ENCODE results near the gene HSPG2. TPM values are rescaled to one million over a fixed set of nuclear protein-coding genes. Genes with fewer than 3 reads are reported as not detected.

HSPG2 gene
- total RNA-seq, 1 donor = 166 TPM

DNA sequence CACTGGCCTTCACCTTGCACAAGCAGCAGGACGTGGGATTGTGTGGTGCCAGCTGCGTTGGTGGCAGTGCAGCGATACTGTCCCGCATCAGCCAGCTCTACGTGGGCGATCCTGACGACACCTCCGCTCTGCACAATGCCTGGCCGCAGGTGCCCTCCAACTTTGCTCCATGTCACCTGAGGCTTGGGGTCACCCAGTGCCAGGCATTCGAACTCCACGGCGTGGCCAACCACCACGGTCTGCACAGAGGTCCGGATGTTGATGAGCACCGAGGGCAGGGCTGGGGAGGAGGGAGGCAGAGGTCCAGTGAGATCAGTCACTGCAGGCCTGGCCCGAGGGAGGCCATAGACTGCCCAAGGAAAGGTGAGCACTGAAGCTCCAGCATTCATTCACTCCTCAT, 102.4 kb downstream of the HSPG2 start:
- DNase-seq (ENCODE audit: low read depth) = no peak
- H3K4me3 ChIP-seq (ENCODE audit: low read depth, low read length) = no peak overlapping the region
- TF ChIP-seq, protein P1, sequence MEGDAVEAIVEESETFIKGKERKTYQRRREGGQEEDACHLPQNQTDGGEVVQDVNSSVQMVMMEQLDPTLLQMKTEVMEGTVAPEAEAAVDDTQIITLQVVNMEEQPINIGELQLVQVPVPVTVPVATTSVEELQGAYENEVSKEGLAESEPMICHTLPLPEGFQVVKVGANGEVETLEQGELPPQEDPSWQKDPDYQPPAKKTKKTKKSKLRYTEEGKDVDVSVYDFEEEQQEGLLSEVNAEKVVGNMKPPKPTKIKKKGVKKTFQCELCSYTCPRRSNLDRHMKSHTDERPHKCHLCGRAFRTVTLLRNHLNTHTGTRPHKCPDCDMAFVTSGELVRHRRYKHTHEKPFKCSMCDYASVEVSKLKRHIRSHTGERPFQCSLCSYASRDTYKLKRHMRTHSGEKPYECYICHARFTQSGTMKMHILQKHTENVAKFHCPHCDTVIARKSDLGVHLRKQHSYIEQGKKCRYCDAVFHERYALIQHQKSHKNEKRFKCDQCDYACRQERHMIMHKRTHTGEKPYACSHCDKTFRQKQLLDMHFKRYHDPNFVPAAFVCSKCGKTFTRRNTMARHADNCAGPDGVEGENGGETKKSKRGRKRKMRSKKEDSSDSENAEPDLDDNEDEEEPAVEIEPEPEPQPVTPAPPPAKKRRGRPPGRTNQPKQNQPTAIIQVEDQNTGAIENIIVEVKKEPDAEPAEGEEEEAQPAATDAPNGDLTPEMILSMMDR (IDR thresholded peaks at IDR 0.05; ENCODE audit: insufficient read depth, low read depth, low read length) = no peak

DNA sequence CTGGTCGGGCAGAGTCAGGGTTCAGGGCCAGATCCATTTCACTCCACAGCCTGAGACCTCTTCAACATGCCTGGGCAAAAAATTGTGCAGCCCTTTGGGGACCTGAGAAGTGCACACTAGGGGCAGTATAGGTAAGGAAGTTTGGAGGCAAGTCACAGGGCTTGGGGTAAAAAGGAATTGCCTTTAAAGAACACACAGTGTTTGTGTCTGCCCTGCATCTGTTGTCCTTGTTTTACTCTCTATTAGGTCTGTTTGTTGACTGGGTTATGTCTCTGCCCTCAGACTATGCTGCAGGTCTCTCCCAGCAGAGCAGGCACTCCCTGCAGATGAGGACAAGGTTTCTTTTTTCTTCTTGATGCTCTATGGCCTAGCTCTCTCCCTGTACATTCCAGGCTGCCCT, 103.0 kb downstream of the HSPG2 start:
- TF ChIP-seq, protein P1 (IDR thresholded peaks at IDR 0.05; ENCODE audit: insufficient read depth, low read depth, low read length) = no peak
- DNase-seq (ENCODE audit: low read depth) = no peak
- no peak overlapping the region for H3K4me3 ChIP-seq (ENCODE audit: low read depth, low read length)

GRCh38 chr1:21833392-21833976, 103.6 kb downstream of the HSPG2 start:
- H3K4me3 ChIP-seq (ENCODE audit: low read depth, low read length) = no peak overlapping the region
- DNase-seq (ENCODE audit: low read depth) = no peak
- TF ChIP-seq, protein P1 (IDR thresholded peaks at IDR 0.05; ENCODE audit: insufficient read depth, low read depth, low read length) = no peak

DNA sequence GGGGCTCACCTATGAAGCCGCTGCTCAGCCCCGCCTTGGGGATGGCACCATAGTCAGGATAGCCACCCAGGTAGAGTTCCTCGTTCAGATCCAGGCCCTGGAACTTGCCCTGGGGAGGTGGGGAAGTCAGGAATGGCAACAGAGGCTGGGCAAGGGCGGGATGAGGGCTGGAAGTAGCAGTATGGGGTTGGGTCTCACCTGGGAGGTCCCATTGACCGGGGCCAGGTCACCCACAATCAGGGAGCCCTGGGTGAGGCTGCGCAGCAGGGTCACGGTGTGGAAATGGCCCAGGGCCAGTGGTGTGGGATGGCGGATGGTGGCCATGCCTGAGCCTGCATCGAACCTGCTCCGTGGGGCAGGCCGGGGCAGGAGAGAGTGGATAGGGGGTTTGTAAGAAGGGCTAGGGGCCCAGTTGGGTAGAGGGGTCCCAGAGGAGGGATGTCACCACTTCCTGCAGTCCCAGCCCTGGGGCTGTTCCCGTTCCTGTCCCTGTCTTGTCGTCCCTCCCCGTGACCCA, 105.6 kb downstream of the HSPG2 start:
- TF ChIP-seq, protein P1 (IDR thresholded peaks at IDR 0.05; ENCODE audit: insufficient read depth, low read depth, low read length) = no peak
- DNase-seq (ENCODE audit: low read depth) = no peak
- H3K4me3 ChIP-seq (ENCODE audit: low read depth, low read length) = no peak overlapping the region

- DNase-seq (ENCODE audit: low read depth) = no peak
- H3K4me3 ChIP-seq (ENCODE audit: low read depth, low read length) = no peak overlapping the region
- TF ChIP-seq, protein P1 (IDR thresholded peaks at IDR 0.05; ENCODE audit: insufficient read depth, low read depth, low read length) = no peak
Measured at GRCh38 chr1:21830792-21831453, 106.2 kb downstream of the HSPG2 start.

DNA sequence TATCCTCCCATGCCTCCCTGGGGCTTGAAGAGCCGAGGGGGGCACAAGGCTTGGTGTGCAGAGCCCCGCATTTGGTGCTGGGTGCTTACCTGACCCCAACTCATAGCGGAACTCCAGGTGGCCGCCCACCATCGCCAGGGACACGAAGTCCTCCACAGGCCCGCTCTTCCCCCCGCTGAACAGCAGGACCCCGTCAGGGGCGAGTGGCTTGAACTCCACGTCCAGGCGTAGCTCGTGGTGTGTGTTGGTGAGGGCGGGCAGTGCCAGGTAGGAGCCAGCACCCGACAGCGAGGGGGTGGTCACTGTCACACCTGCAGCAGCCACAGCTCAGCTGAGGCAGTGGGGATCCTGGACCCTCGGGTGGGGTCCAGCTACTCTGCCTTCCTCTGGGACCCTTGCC, 107.8 kb downstream of the HSPG2 start:
- TF ChIP-seq, protein P1 (IDR thresholded peaks at IDR 0.05; ENCODE audit: insufficient read depth, low read depth, low read length) = no peak
- no peak overlapping the region for H3K4me3 ChIP-seq (ENCODE audit: low read depth, low read length)
- DNase-seq (ENCODE audit: low read depth) = no peak

Measured in fibroblast of villous mesenchyme (primary cell).